Kidney (tissue), 14 donors: Measurements from ENCODE around the gene CD96. TPM values are rescaled to one million over a fixed set of nuclear protein-coding genes. Genes with fewer than 3 reads are reported as not detected.

Experiments
- DNase-seq, 5 donors: peaks; one replicate each; pipeline ENCODE4 v3.0.0-alpha.2; 2013 to 2020
- FAIRE-seq: peaks from 2 replicates; lab custom pipeline; 2012; peaks lifted over from hg19 to GRCh38; lab: Jason Lieb, UNC
- H3K27ac ChIP-seq, 2 donors: one replicate each; pipeline ENCODE4 v1.7.0; 2013; ENCODE audit warnings: low read depth in 2 of 2, low read length in 2 of 2, inconsistent platforms in 1 of 2
- H3K27me3 ChIP-seq: one replicate; pipeline ENCODE4 v1.7.1; 2013; ENCODE audit warnings: low read length, inconsistent platforms; ENCODE audit not compliant: control insufficient read depth, insufficient read depth
- H3K36me3 ChIP-seq, 3 donors: one replicate each; pipeline versions ENCODE4 v1.7.0 to v1.7.1; 2013; ENCODE audit warnings: low read length in 3 of 3, control low read depth in 1 of 3, inconsistent platforms in 1 of 3; ENCODE audit not compliant: insufficient read depth in 3 of 3, control insufficient read depth in 2 of 3
- H3K4me1 ChIP-seq, 3 donors: one replicate each; pipeline versions ENCODE4 v1.7.0 to v1.7.1; 2013; ENCODE audit warnings: low read length in 3 of 3, inconsistent platforms in 1 of 3, low read depth in 1 of 3; ENCODE audit not compliant: control insufficient read depth in 2 of 3, insufficient read depth in 2 of 3
- H3K4me3 ChIP-seq, 3 donors: one replicate each; pipeline versions ENCODE4 v1.7.0 to v1.8.1; 2013; ENCODE audit warnings: low read length in 3 of 3, control low read depth in 1 of 3, inconsistent platforms in 1 of 3
- H3K9ac ChIP-seq, 3 donors: one replicate each; pipeline versions ENCODE4 v1.7.0 to v1.7.1; 2013; ENCODE audit warnings: low read length in 3 of 3, control low read depth in 1 of 3, inconsistent platforms in 1 of 3
- H3K9me3 ChIP-seq, 3 donors: one replicate each; pipeline versions ENCODE4 v1.7.0 to v1.7.1; 2013; ENCODE audit warnings: low read length in 3 of 3, control low read depth in 1 of 3, inconsistent platforms in 1 of 3; ENCODE audit not compliant: control insufficient read depth in 2 of 3, insufficient read depth in 1 of 3
- intact Hi-C: fragments of 100-400 bp; cut with DNase I; formaldehyde crosslinking; loops from one replicate; pipeline ENCODE4 v1.11.1; 2022
- polyA plus RNA-seq: library from polyadenylated mRNA; stranded (reverse); fragments of 350-450 nt; fragmentation: Illumina TruSeq; extraction: RNeasy Lipid Tissue Mini Kit (QIAGEN cat#74804); gene quantifications from one replicate; pipeline ENCODE4 v1.2.3, GENCODE V29; 2014; ENCODE audit warnings: low read depth, low replicate concordance; ENCODE audit not compliant: insufficient read depth
- total RNA-seq: library from RNA; stranded (reverse); fragmentation: NEBNext Ultra II Directional; extraction: Animal tissue kit (Norgen Biotek cat#: 25700); gene quantifications from one replicate; pipeline ENCODE4 v1.2.1, GENCODE V29; 2021
- TF ChIP-seq, protein P1 (sequence below): IDR thresholded peaks from 3 replicates; pipeline ENCODE4 v1.5.1; 2012; ENCODE audit warnings: mild to moderate bottlenecking, moderate library complexity, borderline replicate concordance; ENCODE audit not compliant: insufficient read depth; ENCODE audit errors: extremely low read depth
- donor health status: control.
- donor health status: control.
- donor health status: control.
- donor health status: control.
- donor health status: control.
- donor health status: DM: yes; HTN: yes; CAD: no.
- donor health status: Normal renal cell carcinoma (clear cell type).

Gene CD96
- total and polyA plus RNA-seq, 2 donors from 2014 or later = 0.09 to 9.5 TPM

DNA sequence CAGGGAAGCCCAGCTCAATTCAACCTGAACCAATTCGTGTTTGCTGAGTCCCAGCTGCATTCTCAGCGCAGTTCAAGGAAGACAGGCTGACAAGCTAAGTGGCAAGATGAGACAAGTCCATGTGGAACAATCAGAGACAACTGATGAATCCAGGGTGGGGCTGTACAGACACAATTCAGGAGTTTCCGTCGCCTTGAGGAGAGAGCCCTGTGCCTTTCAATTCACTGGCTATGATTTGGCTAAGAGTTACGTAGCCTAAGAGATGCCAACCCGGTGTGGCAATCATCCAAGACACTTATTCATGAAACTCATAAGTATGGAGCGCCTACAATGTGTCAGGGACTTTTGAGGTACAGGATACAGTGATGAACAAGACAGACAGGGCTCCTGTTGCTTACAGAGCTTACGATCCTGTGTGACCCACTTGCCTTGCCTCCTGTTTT lies 68.6 kb downstream of the CD96 start:
- no peaks in the 10 kb centered on the region for H3K9me3 ChIP-seq
- intact Hi-C loops = no loop called here
- H3K4me1 ChIP-seq = no peaks in the 10 kb centered on the region
- no peaks in the 10 kb centered on the region for H3K36me3 ChIP-seq
- TF ChIP-seq, protein P1, sequence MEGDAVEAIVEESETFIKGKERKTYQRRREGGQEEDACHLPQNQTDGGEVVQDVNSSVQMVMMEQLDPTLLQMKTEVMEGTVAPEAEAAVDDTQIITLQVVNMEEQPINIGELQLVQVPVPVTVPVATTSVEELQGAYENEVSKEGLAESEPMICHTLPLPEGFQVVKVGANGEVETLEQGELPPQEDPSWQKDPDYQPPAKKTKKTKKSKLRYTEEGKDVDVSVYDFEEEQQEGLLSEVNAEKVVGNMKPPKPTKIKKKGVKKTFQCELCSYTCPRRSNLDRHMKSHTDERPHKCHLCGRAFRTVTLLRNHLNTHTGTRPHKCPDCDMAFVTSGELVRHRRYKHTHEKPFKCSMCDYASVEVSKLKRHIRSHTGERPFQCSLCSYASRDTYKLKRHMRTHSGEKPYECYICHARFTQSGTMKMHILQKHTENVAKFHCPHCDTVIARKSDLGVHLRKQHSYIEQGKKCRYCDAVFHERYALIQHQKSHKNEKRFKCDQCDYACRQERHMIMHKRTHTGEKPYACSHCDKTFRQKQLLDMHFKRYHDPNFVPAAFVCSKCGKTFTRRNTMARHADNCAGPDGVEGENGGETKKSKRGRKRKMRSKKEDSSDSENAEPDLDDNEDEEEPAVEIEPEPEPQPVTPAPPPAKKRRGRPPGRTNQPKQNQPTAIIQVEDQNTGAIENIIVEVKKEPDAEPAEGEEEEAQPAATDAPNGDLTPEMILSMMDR = no peak
- H3K27me3 ChIP-seq = no peaks in the 10 kb centered on the region
- no peak overlapping the region for H3K4me3 ChIP-seq
- no peak overlapping the region for H3K27ac ChIP-seq
- DNase-seq (peak in 2 of 5 donors; percentile 7 to 18), FAIRE-seq (no peak)
- no peak overlapping the region for H3K9ac ChIP-seq

DNA sequence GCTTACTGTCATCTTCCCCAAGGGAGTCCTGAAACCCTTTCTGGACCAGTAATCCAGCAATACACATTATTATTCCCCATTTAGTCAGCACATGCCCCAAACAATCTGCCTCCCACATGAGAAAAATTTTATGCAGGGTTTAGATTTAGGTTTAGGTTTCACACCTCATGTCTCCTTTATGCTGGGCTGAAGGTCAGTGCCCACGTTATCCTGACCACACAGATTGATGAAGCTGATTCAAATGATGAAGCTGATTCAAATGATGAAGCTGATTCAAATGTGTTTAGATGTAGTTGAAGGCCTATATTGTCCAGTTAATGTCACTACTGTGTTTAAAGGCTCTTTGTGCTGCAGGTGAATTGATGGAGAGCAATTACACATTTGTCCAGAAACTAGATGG lies 71.3 kb downstream of the CD96 start:
- Histone ChIP-seq H3K27ac (no peak overlapping the region), H3K9me3 (no peaks in the 10 kb centered on the region), H3K27me3 (no peaks in the 10 kb centered on the region), H3K4me3 (no peak overlapping the region), H3K4me1 (no peaks in the 10 kb centered on the region), H3K9ac (no peak overlapping the region), H3K36me3 (no peaks in the 10 kb centered on the region)
- TF ChIP-seq, protein P1 = no peak
- intact Hi-C loops = no loop called here
- FAIRE-seq (no peak), DNase-seq (no peak)

DNA sequence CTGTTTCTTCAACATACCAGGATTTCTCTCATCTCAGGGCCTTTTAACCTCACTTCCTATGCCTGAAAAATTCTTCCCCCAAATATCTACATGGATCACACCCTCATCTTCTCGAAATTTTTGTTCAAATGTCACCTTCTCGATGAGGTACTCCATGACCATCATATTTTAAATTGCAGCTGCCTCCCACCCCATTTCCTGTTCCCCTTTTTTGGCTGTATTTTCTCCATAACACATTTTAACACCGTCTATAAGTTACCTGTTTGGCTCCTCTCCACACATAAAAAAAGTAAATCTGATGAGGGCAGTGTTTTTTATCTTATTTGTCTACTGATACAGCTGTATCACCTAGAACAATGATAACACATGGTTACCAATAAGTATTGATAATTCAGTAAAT lies 73.9 kb downstream of the CD96 start:
- no peaks in the 10 kb centered on the region for H3K9me3 ChIP-seq
- TF ChIP-seq, protein P1 = no peak
- intact Hi-C loops = no loop called here
- H3K27me3 ChIP-seq = no peaks in the 10 kb centered on the region
- H3K4me3 ChIP-seq = no peak overlapping the region
- no peaks in the 10 kb centered on the region for H3K4me1 ChIP-seq
- no peak overlapping the region for H3K27ac ChIP-seq
- H3K9ac ChIP-seq = no peak overlapping the region
- no peak for DNase-seq
- FAIRE-seq = no peak
- H3K36me3 ChIP-seq = no peaks in the 10 kb centered on the region
